HG03135 (cell line): ENCODE results near the gene FRMPD4.
"Not testable (repeated sequence)": the region's sequence is repeated elsewhere in the genome, so short reads cannot be mapped to it uniquely, and the experiment has no call there.

Experiments used
- ATAC-seq: cut with Tn5 transposase; IDR thresholded peaks from one replicate; pipeline ENCODE4 v1.9.1; 2021; ENCODE audit warnings: mild to moderate bottlenecking, moderate library complexity; ENCODE audit not compliant: unreplicated experiment

FRMPD4 gene

GRCh38 chrX:12494400-12495138 is 356.3 kb downstream of the FRMPD4 start:
- ATAC-seq, result no peak

DNA sequence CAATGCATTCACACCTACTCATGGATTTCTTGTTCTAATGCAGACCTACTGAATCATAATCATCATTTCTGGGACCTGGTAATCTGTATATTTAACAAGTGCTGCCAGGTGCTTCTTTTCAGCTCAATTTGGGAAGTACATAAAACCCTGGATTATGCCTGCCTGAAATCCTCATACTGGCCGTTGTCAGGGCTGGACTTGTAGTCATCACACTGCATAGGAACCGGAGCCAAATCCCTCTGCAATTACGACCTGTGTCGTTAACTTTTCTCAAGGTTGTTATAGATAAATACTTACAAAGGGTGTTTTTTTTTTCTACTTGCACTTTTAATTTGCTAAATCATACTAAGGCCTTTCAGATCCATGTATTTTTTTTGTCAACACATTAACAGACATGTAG is 358.1 kb downstream of the FRMPD4 start:
- ATAC-seq, result no peak

DNA sequence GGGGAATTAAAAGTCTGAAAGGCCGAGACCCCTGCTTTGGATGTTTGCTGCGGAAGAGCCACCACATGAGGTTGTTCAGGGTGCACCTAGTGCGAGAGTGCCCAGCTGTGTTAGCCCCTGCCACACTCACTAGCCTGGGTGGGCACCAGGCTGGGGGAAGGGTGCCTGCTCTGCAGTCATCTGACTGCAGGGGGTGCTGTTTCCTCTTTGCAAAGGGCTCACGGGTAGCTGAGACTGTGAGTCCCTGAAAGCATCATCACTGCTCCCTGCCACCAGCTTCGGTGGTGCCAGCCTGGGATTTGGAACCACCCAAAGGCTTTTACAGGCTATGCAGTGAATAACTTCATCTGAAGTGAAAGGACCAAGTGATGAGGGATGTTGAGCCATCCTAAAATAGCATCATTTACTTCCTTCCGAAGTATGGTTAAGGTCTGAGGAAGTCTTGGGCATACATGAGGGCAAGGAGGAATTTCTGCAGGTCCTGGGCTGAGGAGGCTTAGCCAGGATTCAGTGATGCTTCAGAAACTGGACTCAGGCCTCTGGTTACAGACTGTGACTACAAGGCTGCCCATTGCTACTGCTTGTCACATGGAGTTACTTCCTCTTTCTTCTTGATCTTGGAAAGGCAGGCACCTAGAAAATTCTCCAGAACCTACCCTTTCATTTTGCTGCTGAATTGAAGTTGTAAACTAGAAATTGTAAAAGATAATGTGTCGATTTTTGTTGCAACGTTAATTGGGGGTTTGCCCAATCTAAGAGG is 359.7 kb downstream of the FRMPD4 start:
- peak; percentile 71 for ATAC-seq

DNA sequence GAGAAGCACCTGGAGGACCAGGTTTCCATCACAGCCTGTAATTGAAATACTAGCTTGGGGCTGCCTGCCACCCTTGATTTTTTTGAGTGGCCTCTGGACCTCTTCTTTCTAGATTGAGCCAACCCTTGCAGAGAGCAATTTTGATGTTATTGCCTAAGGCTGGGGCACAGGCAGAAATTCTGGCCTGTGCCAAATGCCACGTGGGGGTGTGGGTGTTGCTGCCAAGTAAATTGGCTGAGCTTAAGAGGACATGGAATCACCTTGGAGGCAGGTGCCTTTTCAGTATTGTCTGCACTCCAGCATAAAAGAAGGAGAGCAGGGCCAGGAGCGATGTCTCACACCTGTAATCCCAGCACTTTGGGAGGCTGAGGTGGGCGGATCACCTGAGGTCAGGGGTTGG is 366.9 kb downstream of the FRMPD4 start:
- ATAC-seq, result no peak

DNA sequence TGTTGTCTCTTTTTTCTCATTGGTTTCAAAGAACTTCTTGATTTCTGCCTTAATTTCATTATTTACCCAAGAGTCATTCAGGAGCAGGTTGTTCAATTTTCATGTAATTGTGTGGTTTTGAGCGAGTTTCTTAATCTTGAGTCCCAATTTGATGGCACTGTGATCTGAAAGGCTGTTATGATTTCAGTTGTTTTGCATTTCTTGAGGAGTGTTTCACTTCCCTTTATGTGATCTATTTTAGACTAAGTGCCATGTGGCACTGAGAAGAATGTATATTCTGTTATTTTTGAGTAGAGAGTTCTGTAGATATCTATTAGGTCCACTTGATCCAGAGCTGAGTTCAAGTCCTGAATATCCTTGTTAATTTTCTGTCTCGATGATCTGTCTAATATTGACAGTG is 377.1 kb downstream of the FRMPD4 start:
- peak; percentile 92 for ATAC-seq

DNA sequence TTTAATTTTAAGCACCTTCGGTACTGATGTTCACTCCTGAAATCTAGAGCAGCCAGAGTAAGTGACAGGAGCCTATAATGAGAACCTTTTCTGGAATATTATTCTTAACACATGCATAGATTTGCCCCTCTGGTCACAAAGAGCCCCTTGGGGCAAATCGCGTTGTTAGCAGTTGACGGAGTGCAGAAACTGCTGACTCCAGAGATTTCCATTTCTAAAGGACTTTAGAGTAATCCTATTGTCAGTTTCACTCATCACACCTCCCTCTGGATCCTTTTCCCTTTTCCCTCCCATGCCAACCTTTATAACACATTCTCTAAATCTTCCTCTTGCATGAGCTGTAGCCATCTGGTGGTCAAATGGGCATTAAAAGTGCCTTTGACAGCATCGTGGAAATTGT is 388.0 kb downstream of the FRMPD4 start:
- ATAC-seq, result no peak

GRCh38 chrX:12538096-12538495 is 399.8 kb downstream of the FRMPD4 start:
- ATAC-seq, result not testable (repeated sequence)

- ATAC-seq, result not testable (repeated sequence)
These were observed 404.0 kb downstream of the FRMPD4 start for GRCh38 chrX:12542251-12542650.

GRCh38 chrX:12548341-12548740 is 410.1 kb downstream of the FRMPD4 start:
- no peak for ATAC-seq

DNA sequence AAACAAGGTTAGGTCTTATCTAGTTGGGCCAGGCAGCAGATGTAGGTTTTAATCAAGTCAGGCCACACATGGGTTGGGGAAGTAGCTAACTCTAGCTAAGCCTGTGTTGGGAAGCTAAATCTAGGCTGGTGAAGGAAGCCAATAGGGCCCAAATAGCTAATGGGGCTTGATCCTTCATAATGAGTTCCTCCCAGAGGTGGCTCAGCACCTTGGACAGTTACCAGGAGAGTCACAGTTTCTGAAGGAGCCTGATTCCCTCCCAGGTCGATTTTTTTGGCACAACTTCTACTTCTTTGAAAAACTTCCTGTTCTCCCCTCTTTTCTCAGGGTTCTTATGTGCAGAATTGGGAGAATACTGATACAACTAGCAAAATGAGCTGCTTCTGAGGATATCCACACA is 410.5 kb downstream of the FRMPD4 start:
- ATAC-seq, result no peak

GRCh38 chrX:12554206-12554605 is 415.9 kb downstream of the FRMPD4 start:
- no peak for ATAC-seq

- ATAC-seq, result no peak
These were observed 424.8 kb downstream of the FRMPD4 start for GRCh38 chrX:12563121-12563520.

DNA sequence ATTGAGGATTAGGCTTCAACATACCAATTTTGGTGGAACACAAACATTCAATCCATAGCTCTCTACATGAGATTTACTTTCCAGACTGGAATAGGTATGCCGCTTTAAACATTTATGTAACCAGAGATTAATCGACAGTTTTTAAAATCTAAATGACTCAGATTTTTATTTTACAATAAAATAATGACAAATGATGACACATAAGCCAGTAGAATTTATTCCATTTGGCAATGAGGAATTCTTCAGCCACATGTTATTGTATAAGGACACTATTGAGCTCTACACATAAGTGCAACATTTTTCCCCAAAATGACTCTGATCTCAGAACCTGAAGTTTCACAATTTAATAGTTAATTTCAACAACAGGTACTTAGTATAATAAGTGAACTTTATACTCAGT is 425.9 kb downstream of the FRMPD4 start:
- no peak for ATAC-seq

DNA sequence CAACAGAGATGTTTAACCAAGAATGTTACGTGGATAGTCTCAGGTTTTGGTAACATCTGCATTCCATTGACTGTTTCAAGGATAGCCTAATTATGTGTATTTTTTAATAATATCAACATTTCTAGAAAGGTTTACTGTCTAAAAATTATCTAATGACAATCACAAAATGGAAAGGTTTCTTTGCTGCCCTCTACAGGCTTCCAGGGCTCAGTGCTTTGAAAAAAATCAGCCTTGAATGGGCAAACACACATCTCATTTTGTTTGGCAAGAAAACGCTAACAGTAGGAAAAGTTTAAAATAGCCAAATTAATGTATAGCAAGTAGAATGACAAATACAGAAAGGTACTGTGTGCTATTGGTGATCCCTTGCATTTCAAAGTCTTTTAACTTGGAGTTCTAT is 429.6 kb downstream of the FRMPD4 start:
- no peak for ATAC-seq

GRCh38 chrX:12570859-12571501 is 432.7 kb downstream of the FRMPD4 start:
- ATAC-seq, result no peak

- no peak for ATAC-seq
These were observed 441.0 kb downstream of the FRMPD4 start for GRCh38 chrX:12579311-12579710.

GRCh38 chrX:12580548-12580947 is 442.3 kb downstream of the FRMPD4 start:
- ATAC-seq, result no peak

GRCh38 chrX:12581546-12581945 is 443.3 kb downstream of the FRMPD4 start:
- ATAC-seq, result no peak

DNA sequence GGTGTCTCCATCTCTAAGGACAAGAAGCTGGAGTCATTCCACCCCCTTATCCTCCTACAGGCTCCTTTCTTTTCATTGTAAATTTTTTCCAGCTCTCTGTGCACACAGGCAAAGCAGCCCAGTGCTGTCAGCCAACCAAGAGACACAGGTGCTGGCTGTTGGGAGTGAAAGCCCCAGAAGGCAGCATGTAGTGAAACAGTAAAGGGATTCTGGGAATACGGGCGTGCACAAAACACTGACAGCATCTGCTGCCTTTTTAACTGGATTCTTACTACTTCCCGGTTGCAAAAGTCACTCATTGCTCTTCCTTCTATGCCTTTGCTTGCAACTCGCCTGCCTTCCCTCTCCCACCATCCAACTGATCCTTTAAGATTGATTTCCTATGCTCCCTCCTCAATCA is 444.4 kb downstream of the FRMPD4 start:
- no peak for ATAC-seq

DNA sequence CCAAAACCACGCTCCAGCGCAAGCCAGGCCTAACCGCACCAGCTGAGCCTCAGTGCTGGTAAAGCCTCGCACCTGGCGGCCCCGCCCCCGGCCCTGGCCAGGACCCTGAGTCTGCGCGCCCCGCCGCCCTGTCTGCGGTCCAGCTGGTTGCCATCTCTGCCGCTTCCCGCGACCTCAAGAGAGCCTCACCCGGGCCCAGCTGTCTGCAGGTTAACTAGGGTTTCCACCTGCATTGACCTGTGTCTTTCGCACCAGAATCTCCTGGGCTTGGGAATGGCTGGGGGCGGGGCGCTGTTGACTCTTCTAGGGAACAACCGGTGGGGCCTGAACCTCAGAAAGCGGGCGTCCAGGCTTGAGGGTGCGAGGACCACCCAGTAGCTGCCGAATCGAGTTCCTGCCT is 445.3 kb downstream of the FRMPD4 start:
- ATAC-seq, result no peak

DNA sequence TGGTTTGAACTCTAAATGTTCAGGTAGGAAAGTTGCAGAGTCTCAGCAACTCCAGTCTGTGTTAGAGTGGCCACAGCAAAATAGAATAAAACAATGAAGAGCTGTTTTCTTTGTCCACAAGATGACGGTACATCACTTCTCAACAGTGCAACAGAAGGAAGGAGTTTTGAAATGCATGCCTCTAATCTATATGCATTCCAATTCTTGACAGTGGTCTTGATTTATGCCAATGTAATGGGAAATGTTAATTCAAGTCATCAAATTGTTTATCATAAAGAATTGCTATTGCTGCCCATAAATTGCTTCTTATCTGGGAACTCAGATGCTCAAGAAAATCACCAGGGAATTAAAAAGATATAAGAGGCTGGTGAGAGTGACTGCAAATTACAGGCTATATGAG is 457.4 kb downstream of the FRMPD4 start:
- no peak for ATAC-seq

DNA sequence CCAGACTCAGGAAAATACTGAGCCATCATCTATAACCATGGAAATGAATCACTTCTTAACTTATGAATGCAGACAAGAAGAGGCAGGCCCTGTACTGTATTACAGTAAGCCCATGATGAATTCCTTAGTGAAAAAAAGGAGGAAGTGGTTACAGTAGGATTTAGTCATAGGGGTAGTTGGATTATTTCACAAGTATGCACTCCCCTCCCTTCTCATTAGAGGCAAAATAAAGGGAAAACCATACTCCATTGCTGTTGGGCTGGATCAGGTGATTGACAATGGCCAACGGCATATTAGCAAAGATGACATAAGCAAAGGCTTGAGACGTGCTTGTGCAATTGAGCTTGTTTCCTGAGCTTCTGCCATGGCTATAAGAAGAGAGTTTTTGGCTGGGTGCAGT is 471.8 kb downstream of the FRMPD4 start:
- ATAC-seq, result no peak
